Astrocyte (in vitro differentiated cells and primary cell): Measurements from ENCODE around the gene L1CAM.

Experiments
- EZH2 ChIP-seq: IDR thresholded peaks from 2 replicates; pipeline ENCODE4 v1.6.1; 2012; ENCODE audit warnings: mild to moderate bottlenecking, low read length, inconsistent platforms; ENCODE audit not compliant: insufficient read depth
- TF ChIP-seq, protein P1 (sequence below): IDR thresholded peaks from 2 replicates; pipeline ENCODE4 v1.5.1; 2011; ENCODE audit warnings: low read depth, mild to moderate bottlenecking, inconsistent platforms, low read length, moderate library complexity; ENCODE audit not compliant: insufficient read depth

DNA sequence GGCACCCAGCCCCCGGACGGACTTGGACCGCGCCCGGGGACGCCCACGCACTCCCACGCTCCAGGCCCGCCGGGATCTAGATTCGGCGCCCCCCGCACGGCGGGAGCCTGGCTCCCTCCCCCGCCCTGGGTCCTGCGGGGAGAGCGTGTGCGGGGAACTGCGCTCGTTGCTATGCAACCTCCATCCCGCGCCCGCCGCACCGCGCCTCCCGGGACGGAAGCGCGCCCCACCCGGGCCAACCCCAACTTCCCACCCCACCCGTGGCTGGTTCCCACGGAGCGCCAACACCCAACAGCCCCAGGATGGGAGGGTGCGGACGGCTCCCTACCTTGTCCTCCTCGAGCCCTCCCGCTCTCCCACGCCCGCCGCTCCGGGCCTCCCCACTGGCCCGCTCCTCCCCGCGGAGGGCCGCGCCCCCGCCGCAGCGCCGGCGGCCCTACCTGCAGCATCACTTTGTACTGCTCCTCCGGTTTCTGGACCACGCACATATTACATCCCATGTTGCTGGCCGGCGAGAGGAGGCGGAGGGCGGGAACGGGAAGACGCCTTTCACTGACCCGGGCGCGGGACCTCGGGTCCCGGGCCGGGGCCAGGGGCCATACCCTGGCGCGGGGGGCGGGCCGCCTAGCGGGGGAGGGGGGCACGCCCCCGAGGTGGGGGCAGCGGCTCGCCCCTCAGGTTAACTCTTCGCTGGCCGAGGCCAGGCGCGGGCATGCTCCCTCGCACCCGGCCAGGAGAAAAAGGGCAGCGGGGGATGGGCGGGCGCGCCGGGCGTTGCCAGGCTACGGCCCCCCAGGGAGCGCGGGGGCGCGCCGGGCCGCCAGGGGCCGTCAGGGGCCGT is 56.0 kb downstream of the L1CAM start, which contains the start of gene PDZD4:
- TF ChIP-seq, protein P1, sequence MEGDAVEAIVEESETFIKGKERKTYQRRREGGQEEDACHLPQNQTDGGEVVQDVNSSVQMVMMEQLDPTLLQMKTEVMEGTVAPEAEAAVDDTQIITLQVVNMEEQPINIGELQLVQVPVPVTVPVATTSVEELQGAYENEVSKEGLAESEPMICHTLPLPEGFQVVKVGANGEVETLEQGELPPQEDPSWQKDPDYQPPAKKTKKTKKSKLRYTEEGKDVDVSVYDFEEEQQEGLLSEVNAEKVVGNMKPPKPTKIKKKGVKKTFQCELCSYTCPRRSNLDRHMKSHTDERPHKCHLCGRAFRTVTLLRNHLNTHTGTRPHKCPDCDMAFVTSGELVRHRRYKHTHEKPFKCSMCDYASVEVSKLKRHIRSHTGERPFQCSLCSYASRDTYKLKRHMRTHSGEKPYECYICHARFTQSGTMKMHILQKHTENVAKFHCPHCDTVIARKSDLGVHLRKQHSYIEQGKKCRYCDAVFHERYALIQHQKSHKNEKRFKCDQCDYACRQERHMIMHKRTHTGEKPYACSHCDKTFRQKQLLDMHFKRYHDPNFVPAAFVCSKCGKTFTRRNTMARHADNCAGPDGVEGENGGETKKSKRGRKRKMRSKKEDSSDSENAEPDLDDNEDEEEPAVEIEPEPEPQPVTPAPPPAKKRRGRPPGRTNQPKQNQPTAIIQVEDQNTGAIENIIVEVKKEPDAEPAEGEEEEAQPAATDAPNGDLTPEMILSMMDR = no peak
- peak; percentile 88 for TF ChIP-seq EZH2
